Left ventricle myocardium superior (tissue), 1 donor: Measurements from ENCODE around the gene KIAA0825. TPM values are rescaled to one million over a fixed set of nuclear protein-coding genes. Genes with fewer than 3 reads are reported as not detected.
A peak's percentile ranks its signal among the peaks of the same experiment; 100 is the strongest.

Experiments
- ATAC-seq: fragments of 200-7000 bp; cut with Tn5 transposase; one replicate; pipeline ENCODE4 v1.9.1; 2020; ENCODE audit warnings: mild to moderate bottlenecking, moderate library complexity
- DNase-seq: peaks from one replicate; pipeline ENCODE4 v3.0.0-alpha.2; 2020
- intact Hi-C: fragments of 100-400 bp; cut with micrococcal nuclease; formaldehyde crosslinking; loops from one replicate; pipeline ENCODE4 v1.11.0; 2022
- total RNA-seq: library from RNA; stranded (reverse); fragmentation: NEBNext Ultra II Directional; extraction: Animal tissue kit (Norgen Biotek cat#: 25700); gene quantifications from one replicate; pipeline ENCODE4 v1.2.1, GENCODE V29; 2021
- donor health status: DM: no; HTN: yes; CAD: no; lungs with severe emphysema.

The KIAA0825 gene
- total RNA-seq, 1 donor from 2014 or later = 2.2 TPM

- peak; percentile 61 for ATAC-seq
- peak; percentile 28 for DNase-seq
Measured at GRCh38 chr5:94347130-94347529, 271.3 kb downstream of the KIAA0825 start.

GRCh38 chr5:94345257-94345656 is 273.1 kb downstream of the KIAA0825 start:
- intact Hi-C loops = no loop called here
- ATAC-seq = no peak

More at GRCh38 chr5:94347130-94347529, 271.3 kb downstream of the KIAA0825 start:
- intact Hi-C loops = no loop called here

GRCh38 chr5:94337617-94338016 is 280.8 kb downstream of the KIAA0825 start:
- DNase-seq (no peak), ATAC-seq (no peak)
- intact Hi-C loops = no loop called here

More at GRCh38 chr5:94345257-94345656, 273.1 kb downstream of the KIAA0825 start:
- no peak for DNase-seq

- DNase-seq (no peak), ATAC-seq (no peak)
- intact Hi-C loops = no loop called here
Measured at GRCh38 chr5:94335936-94336335, 282.5 kb downstream of the KIAA0825 start.

GRCh38 chr5:94329115-94329514 is 289.3 kb downstream of the KIAA0825 start:
- intact Hi-C loops = no loop called here
- ATAC-seq (no peak), DNase-seq (no peak)

- DNase-seq (no peak), ATAC-seq (no peak)
- intact Hi-C loops = no loop called here
Measured at GRCh38 chr5:94326586-94326985, 291.8 kb downstream of the KIAA0825 start.

GRCh38 chr5:94316916-94317838 is 301.2 kb downstream of the KIAA0825 start:
- ATAC-seq = peak; percentile 40
- DNase-seq = no peak
- intact Hi-C loops = no loop called here

- intact Hi-C loops = no loop called here
- DNase-seq (no peak), ATAC-seq (no peak)
Measured at GRCh38 chr5:94314460-94315131, 303.8 kb downstream of the KIAA0825 start.

- intact Hi-C loops = no loop called here
- DNase-seq = no peak
- ATAC-seq = no peak
Measured at GRCh38 chr5:94313696-94314095, 304.7 kb downstream of the KIAA0825 start.

GRCh38 chr5:94313188-94313587 is 305.2 kb downstream of the KIAA0825 start:
- ATAC-seq (no peak), DNase-seq (no peak)
- intact Hi-C loops = no loop called here

GRCh38 chr5:94312298-94312697 is 306.1 kb downstream of the KIAA0825 start:
- no peak for ATAC-seq
- intact Hi-C loops = no loop called here
- DNase-seq = no peak

GRCh38 chr5:94310833-94311232 is 307.6 kb downstream of the KIAA0825 start:
- intact Hi-C loops = no loop called here
- no peak for ATAC-seq
- no peak for DNase-seq

- DNase-seq (no peak), ATAC-seq (no peak)
- intact Hi-C loops = no loop called here
Measured at GRCh38 chr5:94309141-94309540, 309.3 kb downstream of the KIAA0825 start.

- ATAC-seq = no peak
- no peak for DNase-seq
- intact Hi-C loops = no loop called here
Measured at GRCh38 chr5:94308442-94308841, 310.0 kb downstream of the KIAA0825 start.

GRCh38 chr5:94304146-94304545 is 314.3 kb downstream of the KIAA0825 start:
- intact Hi-C loops = no loop called here
- DNase-seq (no peak), ATAC-seq (peak; percentile 61)

GRCh38 chr5:94288937-94289336 is 329.5 kb downstream of the KIAA0825 start:
- DNase-seq (no peak), ATAC-seq (no peak)
- intact Hi-C loops = no loop called here

- DNase-seq (no peak), ATAC-seq (no peak)
- intact Hi-C loops = no loop called here
Measured at GRCh38 chr5:94285984-94286383, 332.4 kb downstream of the KIAA0825 start.

- intact Hi-C loops = no loop called here
- DNase-seq (no peak), ATAC-seq (no peak)
Measured at GRCh38 chr5:94283093-94283492, 335.3 kb downstream of the KIAA0825 start.

GRCh38 chr5:94281236-94281801 is 337.1 kb downstream of the KIAA0825 start:
- ATAC-seq = no peak
- DNase-seq = no peak
- intact Hi-C loops = no loop called here

GRCh38 chr5:94276751-94277150 is 341.7 kb downstream of the KIAA0825 start:
- intact Hi-C loops = no loop called here
- ATAC-seq = no peak
- no peak for DNase-seq
